RWPE2 (cell line): ENCODE results near the gene KLHL13.

Experiments
- ATAC-seq: fragments of 200-7000 bp; cut with Tn5 transposase; 3 replicates; pipeline ENCODE4 v1.9.1; 2021; ENCODE audit warnings: low read depth
- DNase-seq: peaks from one replicate; pipeline ENCODE4 v3.0.0-alpha.2; 2020; ENCODE audit warnings: low spot score
- H3K27ac ChIP-seq: fragments of 450-650 bp; 2 replicates; pipeline ENCODE4 v1.5.1; 2017; ENCODE audit warnings: mild to moderate bottlenecking; ENCODE audit not compliant: poor library complexity, severe bottlenecking
- H3K27me3 ChIP-seq: fragments of 250-450 bp; sonication (Bioruptor Pico); 2 replicates; pipeline ENCODE4 v1.5.1; 2021; ENCODE audit warnings: mild to moderate bottlenecking, moderate library complexity; ENCODE audit not compliant: insufficient read depth, poor library complexity, severe bottlenecking
- H3K36me3 ChIP-seq: fragments of 250-450 bp; sonication (Bioruptor Pico); 2 replicates; pipeline ENCODE4 v1.5.1; 2020; ENCODE audit warnings: low read depth, mild to moderate bottlenecking, moderate library complexity
- H3K4me1 ChIP-seq: fragments of 250-450 bp; sonication (Bioruptor Pico); 2 replicates; pipeline ENCODE4 v1.5.1; 2021; ENCODE audit warnings: mild to moderate bottlenecking, moderate library complexity; ENCODE audit not compliant: insufficient read depth, poor library complexity, severe bottlenecking
- H3K4me3 ChIP-seq: fragments of 250-450 bp; sonication (Bioruptor Pico); 2 replicates; pipeline ENCODE4 v1.5.1; 2021; ENCODE audit warnings: mild to moderate bottlenecking, moderate library complexity; ENCODE audit not compliant: severe bottlenecking
- H3K9me3 ChIP-seq: fragments of 250-450 bp; sonication (Bioruptor Pico); 2 replicates; pipeline ENCODE4 v1.5.1; 2021; ENCODE audit warnings: mild to moderate bottlenecking, moderate library complexity; ENCODE audit not compliant: severe bottlenecking
- TF ChIP-seq, protein P1 (sequence below): fragments of 450-650 bp; IDR thresholded peaks from one replicate; pipeline ENCODE4 v1.5.1; 2017; ENCODE audit warnings: mild to moderate bottlenecking, moderate library complexity; ENCODE audit not compliant: poor library complexity, severe bottlenecking

The KLHL13 gene

DNA sequence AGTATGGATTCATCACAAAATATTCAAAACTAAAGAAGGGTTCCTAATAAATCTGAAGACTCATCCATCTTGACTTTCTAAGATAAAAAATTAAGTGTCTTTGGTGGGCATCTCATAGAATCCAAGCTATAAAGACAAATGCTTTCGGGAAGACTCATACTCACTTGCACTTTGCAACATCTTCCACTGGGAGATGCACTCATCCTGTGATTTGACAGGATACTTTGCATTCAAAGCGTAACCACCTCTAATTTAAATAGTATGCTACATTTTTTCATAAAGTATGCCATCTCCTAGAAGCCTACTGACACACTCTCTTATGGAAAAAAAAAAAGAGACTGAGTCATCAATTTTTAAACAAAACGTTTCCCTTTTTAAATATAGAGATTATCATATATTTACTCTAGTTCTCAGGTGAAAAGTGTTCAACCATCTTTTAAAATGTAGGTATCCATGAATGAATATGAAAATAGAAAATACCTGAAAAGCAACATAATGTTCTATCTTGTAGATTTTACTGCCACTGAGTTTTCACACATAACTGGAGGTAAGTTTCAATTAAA lies 119.6 kb downstream of the KLHL13 start:
- no peaks in the 10 kb centered on the region for H3K36me3 ChIP-seq
- H3K27me3 ChIP-seq = no peaks in the 10 kb centered on the region
- TF ChIP-seq, protein P1, sequence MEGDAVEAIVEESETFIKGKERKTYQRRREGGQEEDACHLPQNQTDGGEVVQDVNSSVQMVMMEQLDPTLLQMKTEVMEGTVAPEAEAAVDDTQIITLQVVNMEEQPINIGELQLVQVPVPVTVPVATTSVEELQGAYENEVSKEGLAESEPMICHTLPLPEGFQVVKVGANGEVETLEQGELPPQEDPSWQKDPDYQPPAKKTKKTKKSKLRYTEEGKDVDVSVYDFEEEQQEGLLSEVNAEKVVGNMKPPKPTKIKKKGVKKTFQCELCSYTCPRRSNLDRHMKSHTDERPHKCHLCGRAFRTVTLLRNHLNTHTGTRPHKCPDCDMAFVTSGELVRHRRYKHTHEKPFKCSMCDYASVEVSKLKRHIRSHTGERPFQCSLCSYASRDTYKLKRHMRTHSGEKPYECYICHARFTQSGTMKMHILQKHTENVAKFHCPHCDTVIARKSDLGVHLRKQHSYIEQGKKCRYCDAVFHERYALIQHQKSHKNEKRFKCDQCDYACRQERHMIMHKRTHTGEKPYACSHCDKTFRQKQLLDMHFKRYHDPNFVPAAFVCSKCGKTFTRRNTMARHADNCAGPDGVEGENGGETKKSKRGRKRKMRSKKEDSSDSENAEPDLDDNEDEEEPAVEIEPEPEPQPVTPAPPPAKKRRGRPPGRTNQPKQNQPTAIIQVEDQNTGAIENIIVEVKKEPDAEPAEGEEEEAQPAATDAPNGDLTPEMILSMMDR = peak; percentile 87
- peaks cover 18% of the 10 kb centered on the region for H3K4me1 ChIP-seq
- no peak overlapping the region for H3K4me3 ChIP-seq
- H3K9me3 ChIP-seq = no peaks in the 10 kb centered on the region
- DNase-seq = no peak
- peak; percentile 84 for ATAC-seq
- H3K27ac ChIP-seq = peak overlapping the region; percentile 55

DNA sequence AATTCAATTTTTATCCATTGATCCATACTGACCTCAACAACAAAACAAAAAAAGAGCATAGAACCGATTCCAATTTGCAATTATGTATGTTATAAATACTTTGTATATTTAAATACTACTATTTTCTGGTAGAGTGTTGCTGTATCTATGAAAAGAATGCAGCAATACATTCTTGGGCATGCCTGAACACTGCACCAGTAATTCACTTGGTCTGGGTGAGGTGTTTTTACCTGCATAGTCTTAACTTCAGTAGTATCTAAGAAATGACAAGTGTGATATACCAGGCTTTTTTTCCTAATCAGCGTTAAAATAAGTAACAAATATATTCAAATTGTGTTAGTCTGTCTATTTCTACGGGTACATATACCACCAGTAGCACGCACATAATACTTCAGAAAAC lies 120.2 kb downstream of the KLHL13 start:
- Histone ChIP-seq H3K4me1 (peaks cover 21% of the 10 kb centered on the region), H3K36me3 (no peaks in the 10 kb centered on the region), H3K9me3 (no peaks in the 10 kb centered on the region), H3K4me3 (no peak overlapping the region), H3K27me3 (no peaks in the 10 kb centered on the region), H3K27ac (peak overlapping the region; percentile 55)
- ATAC-seq (peak; percentile 78), DNase-seq (no peak)
- TF ChIP-seq, protein P1 = no peak

DNA sequence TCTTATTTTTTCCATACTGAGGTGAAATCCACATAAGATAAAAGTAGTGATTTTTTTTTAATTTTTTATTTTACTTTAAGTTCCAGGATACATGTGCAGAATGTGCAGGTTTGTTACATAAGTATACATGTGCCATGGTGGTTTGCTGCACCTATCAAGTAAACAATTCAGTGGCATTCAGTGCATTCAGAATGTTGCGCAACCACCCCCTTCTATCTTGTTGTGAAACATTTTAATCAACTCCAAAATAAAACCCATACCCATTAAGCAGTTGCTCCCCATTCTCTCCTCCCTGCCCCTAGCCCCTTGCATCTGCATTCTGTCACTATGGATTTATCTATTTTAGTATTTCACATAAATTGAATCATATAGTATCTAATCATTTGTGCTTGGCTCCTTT lies 121.2 kb downstream of the KLHL13 start:
- H3K27ac ChIP-seq = peak overlapping the region; percentile 55

DNA sequence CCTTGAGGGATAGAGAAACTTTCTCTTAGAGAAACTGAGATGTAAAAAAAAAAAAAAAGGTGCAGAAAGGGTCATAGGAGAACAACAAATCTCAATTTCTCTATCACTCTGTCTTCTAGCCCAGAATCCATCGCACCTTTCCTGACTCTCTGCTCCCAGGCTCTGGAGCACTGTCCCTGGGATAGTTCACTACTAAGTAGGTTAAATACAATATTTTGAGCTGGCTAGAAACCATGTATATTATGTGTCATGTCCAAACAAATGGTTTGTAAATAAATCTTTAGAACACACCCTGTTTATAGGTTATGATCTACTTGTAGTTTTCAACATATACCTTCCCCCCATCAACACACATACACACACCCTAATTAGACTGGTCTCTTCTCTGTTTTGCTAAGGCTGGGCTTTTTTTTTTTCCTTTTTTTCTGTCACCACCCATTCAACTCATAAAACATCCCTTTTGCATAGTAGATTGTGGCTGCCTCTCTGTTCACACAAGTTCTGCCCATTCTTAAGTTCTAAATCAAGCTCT lies 124.4 kb downstream of the KLHL13 start:
- Histone ChIP-seq H3K27me3 (no peaks in the 10 kb centered on the region), H3K4me3 (no peak overlapping the region), H3K9me3 (no peaks in the 10 kb centered on the region), H3K36me3 (no peaks in the 10 kb centered on the region), H3K27ac (peak overlapping the region; percentile 78), H3K4me1 (peaks cover 36% of the 10 kb centered on the region)
- ATAC-seq (peak; percentile 10; the same call in 1 of the 3 replicates), DNase-seq (no peak)
- TF ChIP-seq, protein P1 = no peak

More for the DNA sequence above, 121.2 kb downstream of the KLHL13 start:
- no peak for DNase-seq
- ATAC-seq = no peak
- no peak overlapping the region for H3K4me3 ChIP-seq
- peaks cover 30% of the 10 kb centered on the region for H3K4me1 ChIP-seq
- TF ChIP-seq, protein P1 = no peak
- H3K27me3 ChIP-seq = no peaks in the 10 kb centered on the region
- no peaks in the 10 kb centered on the region for H3K9me3 ChIP-seq
- H3K36me3 ChIP-seq = no peaks in the 10 kb centered on the region

DNA sequence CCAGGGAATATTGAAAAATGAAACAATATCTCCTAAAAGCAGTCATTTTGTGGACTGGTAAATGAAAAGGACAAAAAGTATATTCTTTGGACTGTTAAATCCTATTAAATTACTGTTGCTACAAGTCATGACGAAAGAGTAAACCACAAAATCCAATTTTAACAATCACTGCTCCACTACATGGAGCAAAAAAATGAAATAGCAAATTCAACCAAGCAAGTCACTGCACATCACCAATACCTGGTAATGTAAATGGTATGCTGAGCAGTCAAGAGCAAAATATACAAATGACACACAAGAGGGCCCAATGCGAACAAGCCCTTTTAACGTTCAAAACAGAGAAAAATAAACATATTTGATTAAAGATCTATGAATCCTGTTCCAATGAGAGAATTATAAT lies 126.2 kb downstream of the KLHL13 start:
- H3K9me3 ChIP-seq = no peaks in the 10 kb centered on the region
- peak; percentile 86 for ATAC-seq
- peak overlapping the region; percentile 78 for H3K27ac ChIP-seq
- no peak overlapping the region for H3K4me3 ChIP-seq
- TF ChIP-seq, protein P1 = no peak
- peaks cover 20% of the 10 kb centered on the region for H3K4me1 ChIP-seq
- no peaks in the 10 kb centered on the region for H3K36me3 ChIP-seq
- no peaks in the 10 kb centered on the region for H3K27me3 ChIP-seq
- no peak for DNase-seq
